WTC11 (cell line): ENCODE measurements around the gene SECISBP2. TPM values are rescaled to one million over a fixed set of nuclear protein-coding genes. Genes with fewer than 3 reads are reported as not detected.

Experiments used
- ATAC-seq: fragments of 200-7000 bp; cut with Tn5 transposase; 2 replicates; pipeline ENCODE4 v1.10.0; 2021; ENCODE audit warnings: mild to moderate bottlenecking, moderate library complexity
- CTCF ChIA-PET: fragments of 300-600 bp; sonication (Branson Sonifier 250); formaldehyde crosslinking; loops from one replicate; lab custom pipeline; 2021; ENCODE audit warnings: antibody characterized with exemption; lab: Charles Lee
- POLR2A ChIA-PET: fragments of 350-600 bp; sonication (Branson Sonifier 250); formaldehyde crosslinking; loops from one replicate; lab custom pipeline; 2021; ENCODE audit warnings: antibody characterized with exemption; lab: Charles Lee
- DNase-seq: peaks from one replicate; pipeline ENCODE4 v3.0.0; 2021; ENCODE audit warnings: low spot score
- H3K27ac Mint-ChIP-seq: 2 replicates; pipeline ENCODE4 v1.8.0; 2021; ENCODE audit warnings: mixed read lengths
- H3K27me3 Mint-ChIP-seq: 2 replicates; pipeline ENCODE4 v1.8.0; 2021; ENCODE audit warnings: low read depth, mild to moderate bottlenecking, moderate library complexity, mixed read lengths
- H3K36me3 Mint-ChIP-seq: 2 replicates; pipeline ENCODE4 v1.8.0; 2021; ENCODE audit warnings: mixed read lengths
- H3K4me1 Mint-ChIP-seq: 2 replicates; pipeline ENCODE4 v1.8.0; 2022; ENCODE audit warnings: mixed read lengths
- H3K4me3 Mint-ChIP-seq: 2 replicates; pipeline ENCODE4 v1.8.0; 2021; ENCODE audit warnings: mild to moderate bottlenecking, moderate library complexity, mixed read lengths
- H3K9me3 Mint-ChIP-seq: 2 replicates; pipeline ENCODE4 v1.8.0; 2021; ENCODE audit warnings: mixed read lengths
- ESRRA ChIP-seq: sonication (generic); formaldehyde crosslinking; IDR thresholded peaks from 2 replicates; pipeline ENCODE4 v1.8.1; 2022; ENCODE audit warnings: mild to moderate bottlenecking, missing genetic modification reagents, borderline replicate concordance
- TEAD1 ChIP-seq: sonication (generic); formaldehyde crosslinking; IDR thresholded peaks from 2 replicates; pipeline ENCODE4 v1.8.0; 2022; ENCODE audit warnings: mild to moderate bottlenecking, missing genetic modification reagents
- ZBTB21 ChIP-seq: sonication (generic); formaldehyde crosslinking; IDR thresholded peaks from 2 replicates; pipeline ENCODE4 v1.8.1; 2023; ENCODE audit warnings: mild to moderate bottlenecking, missing genetic modification reagents, borderline replicate concordance
- total RNA-seq: library from RNA; stranded (reverse); gene quantifications from 3 replicates; pipeline ENCODE4 v1.2.3, GENCODE V29; 2021
- TF ChIP-seq, protein P1 (sequence below): fragments of 250-450 bp; sonication (Bioruptor Pico); IDR thresholded peaks from 2 replicates; pipeline ENCODE4 v1.9.0; 2021; ENCODE audit warnings: mild to moderate bottlenecking
- TF ChIP-seq, protein P2 (sequence below): sonication (generic); formaldehyde crosslinking; IDR thresholded peaks from 2 replicates; pipeline ENCODE4 v1.8.1; 2023; ENCODE audit warnings: mild to moderate bottlenecking, missing genetic modification reagents
- TF ChIP-seq, protein P3 (sequence below): sonication (generic); formaldehyde crosslinking; IDR thresholded peaks from 2 replicates; pipeline ENCODE4 v1.8.1; 2023; ENCODE audit warnings: mild to moderate bottlenecking, missing genetic modification reagents, moderate library complexity
- TF ChIP-seq, protein P4 (sequence below): sonication (generic); formaldehyde crosslinking; IDR thresholded peaks from 2 replicates; pipeline ENCODE4 v1.8.1; 2023; ENCODE audit warnings: mild to moderate bottlenecking, missing genetic modification reagents, borderline replicate concordance
- TF ChIP-seq, protein P5 (sequence below): sonication (generic); formaldehyde crosslinking; IDR thresholded peaks from 2 replicates; pipeline ENCODE4 v1.8.0; 2022; ENCODE audit warnings: mild to moderate bottlenecking, missing genetic modification reagents
- TF ChIP-seq, protein P6 (sequence below): sonication (generic); formaldehyde crosslinking; IDR thresholded peaks from 2 replicates; pipeline ENCODE4 v1.8.1; 2022; ENCODE audit warnings: mild to moderate bottlenecking, moderate library complexity, missing genetic modification reagents

Gene SECISBP2
- total RNA-seq, 1 experiment from 2014 or later, result 66.2 TPM

DNA sequence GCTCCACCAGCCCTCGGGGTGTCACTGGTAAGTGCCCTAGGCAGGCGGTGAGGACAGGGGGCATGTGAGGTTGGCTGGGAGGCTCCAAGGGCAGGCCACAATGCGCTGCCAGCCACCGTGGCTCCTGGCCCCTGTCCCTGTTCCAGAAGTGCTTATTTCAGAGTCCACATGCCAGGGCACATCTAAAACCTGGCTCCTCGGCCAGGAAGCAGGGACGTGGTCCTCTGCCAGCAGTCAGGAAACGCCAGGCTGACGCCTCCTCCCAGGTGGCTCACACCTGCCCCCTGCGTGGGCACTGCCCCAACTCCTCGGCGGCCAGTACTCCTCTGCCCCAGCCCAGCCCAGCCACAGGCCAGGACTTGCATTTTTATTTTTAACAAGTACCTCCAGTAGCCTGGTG lies 68.5 kb downstream of the SECISBP2 start (continued):
- TF ChIP-seq, protein P1, sequence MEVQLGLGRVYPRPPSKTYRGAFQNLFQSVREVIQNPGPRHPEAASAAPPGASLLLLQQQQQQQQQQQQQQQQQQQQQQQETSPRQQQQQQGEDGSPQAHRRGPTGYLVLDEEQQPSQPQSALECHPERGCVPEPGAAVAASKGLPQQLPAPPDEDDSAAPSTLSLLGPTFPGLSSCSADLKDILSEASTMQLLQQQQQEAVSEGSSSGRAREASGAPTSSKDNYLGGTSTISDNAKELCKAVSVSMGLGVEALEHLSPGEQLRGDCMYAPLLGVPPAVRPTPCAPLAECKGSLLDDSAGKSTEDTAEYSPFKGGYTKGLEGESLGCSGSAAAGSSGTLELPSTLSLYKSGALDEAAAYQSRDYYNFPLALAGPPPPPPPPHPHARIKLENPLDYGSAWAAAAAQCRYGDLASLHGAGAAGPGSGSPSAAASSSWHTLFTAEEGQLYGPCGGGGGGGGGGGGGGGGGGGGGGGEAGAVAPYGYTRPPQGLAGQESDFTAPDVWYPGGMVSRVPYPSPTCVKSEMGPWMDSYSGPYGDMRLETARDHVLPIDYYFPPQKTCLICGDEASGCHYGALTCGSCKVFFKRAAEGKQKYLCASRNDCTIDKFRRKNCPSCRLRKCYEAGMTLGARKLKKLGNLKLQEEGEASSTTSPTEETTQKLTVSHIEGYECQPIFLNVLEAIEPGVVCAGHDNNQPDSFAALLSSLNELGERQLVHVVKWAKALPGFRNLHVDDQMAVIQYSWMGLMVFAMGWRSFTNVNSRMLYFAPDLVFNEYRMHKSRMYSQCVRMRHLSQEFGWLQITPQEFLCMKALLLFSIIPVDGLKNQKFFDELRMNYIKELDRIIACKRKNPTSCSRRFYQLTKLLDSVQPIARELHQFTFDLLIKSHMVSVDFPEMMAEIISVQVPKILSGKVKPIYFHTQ (CRISPR knock-in tag), result no peak
- TF ChIP-seq, protein P2, sequence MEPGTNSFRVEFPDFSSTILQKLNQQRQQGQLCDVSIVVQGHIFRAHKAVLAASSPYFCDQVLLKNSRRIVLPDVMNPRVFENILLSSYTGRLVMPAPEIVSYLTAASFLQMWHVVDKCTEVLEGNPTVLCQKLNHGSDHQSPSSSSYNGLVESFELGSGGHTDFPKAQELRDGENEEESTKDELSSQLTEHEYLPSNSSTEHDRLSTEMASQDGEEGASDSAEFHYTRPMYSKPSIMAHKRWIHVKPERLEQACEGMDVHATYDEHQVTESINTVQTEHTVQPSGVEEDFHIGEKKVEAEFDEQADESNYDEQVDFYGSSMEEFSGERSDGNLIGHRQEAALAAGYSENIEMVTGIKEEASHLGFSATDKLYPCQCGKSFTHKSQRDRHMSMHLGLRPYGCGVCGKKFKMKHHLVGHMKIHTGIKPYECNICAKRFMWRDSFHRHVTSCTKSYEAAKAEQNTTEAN (CRISPR knock-in tag), result no peak
- TF ChIP-seq, protein P3, sequence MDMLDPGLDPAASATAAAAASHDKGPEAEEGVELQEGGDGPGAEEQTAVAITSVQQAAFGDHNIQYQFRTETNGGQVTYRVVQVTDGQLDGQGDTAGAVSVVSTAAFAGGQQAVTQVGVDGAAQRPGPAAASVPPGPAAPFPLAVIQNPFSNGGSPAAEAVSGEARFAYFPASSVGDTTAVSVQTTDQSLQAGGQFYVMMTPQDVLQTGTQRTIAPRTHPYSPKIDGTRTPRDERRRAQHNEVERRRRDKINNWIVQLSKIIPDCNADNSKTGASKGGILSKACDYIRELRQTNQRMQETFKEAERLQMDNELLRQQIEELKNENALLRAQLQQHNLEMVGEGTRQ, result no peak

DNA sequence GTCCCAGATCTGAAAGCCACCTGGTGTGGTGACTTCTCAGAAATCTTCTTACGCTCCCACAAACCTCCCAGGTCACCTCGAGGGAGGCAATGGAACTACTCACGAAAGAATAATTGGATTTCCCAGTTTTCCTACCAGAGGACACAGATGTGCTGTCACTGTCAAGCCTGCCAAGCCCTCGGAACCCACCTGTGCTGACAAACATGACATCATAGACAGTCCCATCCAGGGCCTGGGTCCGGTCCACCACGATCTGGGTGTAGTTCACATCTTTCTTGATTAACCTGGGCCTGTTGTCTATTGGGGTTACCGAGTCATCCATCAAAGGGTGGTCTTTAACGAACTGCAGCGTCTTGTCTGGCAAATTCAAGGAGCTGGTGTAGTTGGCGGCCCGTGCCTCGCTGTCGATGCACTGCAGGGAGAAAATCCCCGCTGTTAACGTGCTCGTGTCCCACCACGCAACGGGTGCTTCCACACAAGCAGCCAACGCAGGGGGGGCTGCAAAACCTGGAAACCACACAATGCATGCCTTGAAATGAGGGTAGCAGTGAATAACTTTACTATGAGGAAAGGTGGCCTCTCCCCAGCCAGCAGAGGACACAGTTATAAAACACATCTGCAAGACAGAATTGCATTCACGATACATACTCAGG lies 69.0 kb downstream of the SECISBP2 start:
- CTCF ChIA-PET, result no interaction called here

More for the DNA sequence above, 69.0 kb downstream of the SECISBP2 start:
- TF ChIP-seq, protein P4, sequence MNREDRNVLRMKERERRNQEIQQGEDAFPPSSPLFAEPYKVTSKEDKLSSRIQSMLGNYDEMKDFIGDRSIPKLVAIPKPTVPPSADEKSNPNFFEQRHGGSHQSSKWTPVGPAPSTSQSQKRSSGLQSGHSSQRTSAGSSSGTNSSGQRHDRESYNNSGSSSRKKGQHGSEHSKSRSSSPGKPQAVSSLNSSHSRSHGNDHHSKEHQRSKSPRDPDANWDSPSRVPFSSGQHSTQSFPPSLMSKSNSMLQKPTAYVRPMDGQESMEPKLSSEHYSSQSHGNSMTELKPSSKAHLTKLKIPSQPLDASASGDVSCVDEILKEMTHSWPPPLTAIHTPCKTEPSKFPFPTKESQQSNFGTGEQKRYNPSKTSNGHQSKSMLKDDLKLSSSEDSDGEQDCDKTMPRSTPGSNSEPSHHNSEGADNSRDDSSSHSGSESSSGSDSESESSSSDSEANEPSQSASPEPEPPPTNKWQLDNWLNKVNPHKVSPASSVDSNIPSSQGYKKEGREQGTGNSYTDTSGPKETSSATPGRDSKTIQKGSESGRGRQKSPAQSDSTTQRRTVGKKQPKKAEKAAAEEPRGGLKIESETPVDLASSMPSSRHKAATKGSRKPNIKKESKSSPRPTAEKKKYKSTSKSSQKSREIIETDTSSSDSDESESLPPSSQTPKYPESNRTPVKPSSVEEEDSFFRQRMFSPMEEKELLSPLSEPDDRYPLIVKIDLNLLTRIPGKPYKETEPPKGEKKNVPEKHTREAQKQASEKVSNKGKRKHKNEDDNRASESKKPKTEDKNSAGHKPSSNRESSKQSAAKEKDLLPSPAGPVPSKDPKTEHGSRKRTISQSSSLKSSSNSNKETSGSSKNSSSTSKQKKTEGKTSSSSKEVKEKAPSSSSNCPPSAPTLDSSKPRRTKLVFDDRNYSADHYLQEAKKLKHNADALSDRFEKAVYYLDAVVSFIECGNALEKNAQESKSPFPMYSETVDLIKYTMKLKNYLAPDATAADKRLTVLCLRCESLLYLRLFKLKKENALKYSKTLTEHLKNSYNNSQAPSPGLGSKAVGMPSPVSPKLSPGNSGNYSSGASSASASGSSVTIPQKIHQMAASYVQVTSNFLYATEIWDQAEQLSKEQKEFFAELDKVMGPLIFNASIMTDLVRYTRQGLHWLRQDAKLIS (CRISPR knock-in tag), result no peak
- TF ChIP-seq ESRRA (CRISPR knock-in tag) (no peak), ZBTB21 (CRISPR knock-in tag) (no peak), TEAD1 (CRISPR knock-in tag) (no peak)
- TF ChIP-seq, protein P5, sequence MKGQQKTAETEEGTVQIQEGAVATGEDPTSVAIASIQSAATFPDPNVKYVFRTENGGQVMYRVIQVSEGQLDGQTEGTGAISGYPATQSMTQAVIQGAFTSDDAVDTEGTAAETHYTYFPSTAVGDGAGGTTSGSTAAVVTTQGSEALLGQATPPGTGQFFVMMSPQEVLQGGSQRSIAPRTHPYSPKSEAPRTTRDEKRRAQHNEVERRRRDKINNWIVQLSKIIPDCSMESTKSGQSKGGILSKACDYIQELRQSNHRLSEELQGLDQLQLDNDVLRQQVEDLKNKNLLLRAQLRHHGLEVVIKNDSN (CRISPR knock-in tag), result no peak
- TF ChIP-seq, protein P6, sequence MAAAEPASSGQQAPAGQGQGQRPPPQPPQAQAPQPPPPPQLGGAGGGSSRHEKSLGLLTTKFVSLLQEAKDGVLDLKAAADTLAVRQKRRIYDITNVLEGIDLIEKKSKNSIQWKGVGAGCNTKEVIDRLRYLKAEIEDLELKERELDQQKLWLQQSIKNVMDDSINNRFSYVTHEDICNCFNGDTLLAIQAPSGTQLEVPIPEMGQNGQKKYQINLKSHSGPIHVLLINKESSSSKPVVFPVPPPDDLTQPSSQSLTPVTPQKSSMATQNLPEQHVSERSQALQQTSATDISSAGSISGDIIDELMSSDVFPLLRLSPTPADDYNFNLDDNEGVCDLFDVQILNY, result no peak
- no peak for DNase-seq
- Mint-ChIP-seq H3K36me3 (peaks cover 51% of the 10 kb centered on the region), H3K4me3 (no peak overlapping the region), H3K27ac (no peak overlapping the region; the same call in 1 of the 2 replicates), H3K27me3 (no peaks in the 10 kb centered on the region), H3K4me1 (no peaks in the 10 kb centered on the region), H3K9me3 (no peaks in the 10 kb centered on the region)
- ATAC-seq, result no peak
- POLR2A ChIA-PET, result no interaction called here
